ENCODE results near the gene ERFE.

The ERFE gene

DNA sequence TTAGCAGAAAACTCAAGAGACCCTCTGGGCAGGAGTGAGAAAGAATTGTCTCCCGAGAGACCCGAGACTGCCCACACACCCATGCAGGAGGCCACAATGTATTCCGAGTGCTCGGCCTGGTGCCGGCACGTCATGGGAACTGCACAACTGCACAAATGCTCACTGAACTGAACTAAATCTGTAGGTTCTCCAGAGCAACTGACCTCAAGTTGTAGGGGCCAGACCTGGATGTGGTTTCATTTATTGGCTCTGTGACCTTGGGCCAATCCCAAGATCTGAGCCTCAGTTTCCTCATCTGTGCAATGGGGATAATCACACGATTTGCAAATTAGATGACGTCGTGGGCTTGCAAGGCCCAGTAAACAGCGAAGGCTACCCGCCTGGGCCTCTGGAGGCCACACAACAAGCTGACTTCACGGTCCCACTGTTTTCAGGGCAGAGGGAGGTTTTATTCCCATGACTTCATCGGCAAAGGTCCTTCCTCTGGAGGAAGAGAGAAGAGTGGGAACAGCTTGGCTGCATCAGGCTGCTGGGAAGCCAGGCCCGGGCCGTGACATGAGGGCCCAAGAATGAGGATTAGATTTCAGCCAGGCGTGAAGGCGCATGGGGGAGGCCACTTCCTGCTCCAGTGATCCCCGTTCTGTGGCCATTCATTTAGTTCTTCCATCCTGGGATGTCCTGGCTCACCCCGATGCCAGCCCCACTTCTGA, 3.6 kb upstream of the ERFE start:
- no peak for DNase-seq (ENCODE audit: low spot score)
- no peak for TF ChIP-seq CTCF (IDR thresholded peaks at IDR 0.05; ENCODE audit: extremely low read depth, missing control alignments)

DNA sequence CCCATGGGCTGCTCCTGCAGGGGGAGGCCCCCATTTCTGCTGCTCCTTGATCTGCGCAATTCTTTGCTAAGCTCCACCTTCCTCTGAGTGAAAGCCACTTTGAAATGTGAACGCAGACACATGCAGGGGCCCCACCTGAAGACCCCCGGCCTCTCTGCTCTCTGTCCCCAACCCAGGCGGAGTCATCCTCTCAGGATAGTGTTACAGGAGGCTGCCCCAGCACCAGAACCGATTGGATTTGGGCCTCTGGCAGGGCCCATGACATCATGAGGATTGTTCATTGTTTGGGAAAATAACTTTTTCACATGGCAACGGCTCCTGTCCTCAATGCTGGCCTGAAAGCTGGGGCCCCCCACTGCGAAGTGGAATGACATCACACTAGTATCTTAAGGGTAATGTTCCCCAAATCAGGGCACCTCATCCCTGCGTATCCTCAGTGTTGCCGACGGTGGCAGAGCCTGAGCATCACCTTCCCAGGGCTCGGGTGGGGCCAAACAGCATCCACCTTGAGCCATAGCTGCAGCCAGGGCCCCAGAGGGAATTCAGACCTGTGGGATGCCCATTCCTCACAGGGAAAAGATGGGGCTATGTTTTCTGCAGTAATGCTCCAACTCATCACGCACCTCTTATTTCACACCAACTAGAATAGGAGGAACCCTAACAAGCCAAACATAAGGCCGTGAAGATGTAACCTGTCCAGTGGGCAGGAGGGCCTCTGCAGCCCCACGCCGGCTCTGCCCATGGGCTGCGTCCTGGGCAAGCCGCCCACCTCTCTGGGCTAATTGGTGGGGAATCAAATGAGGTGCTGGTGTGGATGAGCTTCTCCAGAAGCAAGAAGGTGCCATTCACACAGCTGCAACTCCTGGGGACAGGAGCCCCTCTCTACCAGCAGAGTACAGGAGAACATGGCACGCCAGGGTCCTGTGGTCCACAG, 2.7 kb upstream of the ERFE start:
- no peak for DNase-seq (ENCODE audit: low spot score)
- no peak for TF ChIP-seq CTCF (IDR thresholded peaks at IDR 0.05; ENCODE audit: extremely low read depth, missing control alignments)

DNA sequence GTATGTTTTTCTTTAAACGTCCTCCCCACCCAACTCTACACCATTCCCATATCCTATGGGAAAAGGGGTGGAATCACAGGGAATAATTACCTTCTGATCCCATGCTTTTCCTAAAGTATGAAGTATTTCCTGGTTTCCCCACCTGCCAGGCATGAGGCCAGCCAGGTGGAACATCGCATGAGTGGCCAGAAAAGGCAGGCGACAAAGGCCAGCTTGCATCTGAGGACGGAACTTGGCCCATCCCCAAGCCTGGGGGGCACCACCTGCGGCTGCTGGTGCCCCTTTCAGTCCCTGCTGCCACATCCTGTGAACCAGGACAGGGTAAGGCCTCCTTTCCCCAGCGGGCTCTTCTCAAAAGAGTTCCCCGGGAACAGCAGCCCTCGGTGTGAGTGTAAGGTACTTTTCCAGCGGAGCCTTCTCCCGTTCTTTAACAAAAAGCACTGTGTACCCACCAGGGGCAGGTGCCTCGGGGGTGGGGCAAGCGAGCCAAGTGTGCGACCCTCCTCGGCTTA, 1.2 kb upstream of the ERFE start:
- TF ChIP-seq CTCF (IDR thresholded peaks at IDR 0.05; ENCODE audit: extremely low read depth, missing control alignments) = no peak
- DNase-seq (ENCODE audit: low spot score) = no peak

DNA sequence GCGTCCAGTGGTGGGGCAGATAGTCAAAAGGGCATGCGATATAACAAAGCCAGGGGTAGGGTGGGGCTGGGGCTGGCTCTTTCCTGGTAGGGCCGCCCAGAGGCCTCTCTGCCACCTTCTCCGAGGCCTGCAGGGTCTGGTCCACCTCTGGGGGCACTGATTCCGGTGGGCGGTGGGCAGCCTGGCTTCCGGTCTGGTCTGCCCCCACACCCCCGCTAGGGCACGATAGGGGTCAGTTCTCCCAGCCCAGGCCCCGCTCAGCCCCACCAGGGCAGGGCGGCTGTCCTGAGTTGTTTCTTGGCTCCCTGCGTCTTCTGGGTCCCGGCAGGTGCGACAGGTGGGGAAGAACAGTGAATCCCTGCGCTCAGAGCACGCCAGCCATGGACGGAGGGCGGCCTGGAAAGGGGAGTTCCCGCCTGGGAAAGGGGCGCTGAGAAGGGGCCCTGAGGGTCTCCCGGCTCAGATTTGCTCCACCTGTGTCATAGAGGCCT, 707 bp upstream of the ERFE start:
- no peak for TF ChIP-seq CTCF (IDR thresholded peaks at IDR 0.05; ENCODE audit: extremely low read depth, missing control alignments)
- DNase-seq (ENCODE audit: low spot score) = no peak

GRCh38 chr2:238159071-238159539, 335 bp downstream of the ERFE start:
- TF ChIP-seq CTCF (IDR thresholded peaks at IDR 0.05; ENCODE audit: extremely low read depth, missing control alignments) = no peak
- DNase-seq (ENCODE audit: low spot score) = peak; percentile 63

DNA sequence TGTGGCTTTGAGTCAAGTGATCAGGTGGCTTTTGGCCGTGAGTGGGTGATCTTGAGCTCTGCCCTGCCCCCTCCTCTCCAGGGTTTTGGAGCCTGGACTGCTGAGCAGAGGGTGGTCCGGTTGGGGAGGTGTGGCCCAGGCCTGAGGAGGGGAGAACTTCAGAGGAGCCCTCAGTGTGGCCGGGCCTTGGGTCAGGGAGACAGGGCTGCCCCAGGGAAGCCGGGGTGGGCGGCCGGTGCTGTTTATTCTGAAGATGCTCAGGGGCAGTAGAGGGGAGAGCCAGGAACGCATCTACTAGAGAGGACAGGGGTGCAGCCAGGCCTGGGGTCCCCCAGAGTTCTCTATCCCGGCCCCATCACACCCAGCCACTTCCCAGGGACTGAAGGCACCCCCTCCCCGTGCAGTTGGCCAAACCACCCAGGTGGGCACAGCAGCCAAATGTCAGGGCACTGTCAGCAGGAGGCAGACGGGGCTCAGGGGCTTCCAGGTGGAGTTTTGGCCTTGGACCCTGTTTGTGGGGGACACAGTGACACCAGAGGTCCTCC, 963 bp downstream of the ERFE start:
- no peak for DNase-seq (ENCODE audit: low spot score)
- TF ChIP-seq CTCF (IDR thresholded peaks at IDR 0.05; ENCODE audit: extremely low read depth, missing control alignments) = no peak
